ENCODE results near the gene TXNDC9. TPM values are rescaled to one million over a fixed set of nuclear protein-coding genes. Genes with fewer than 3 reads are reported as not detected.
A peak's percentile ranks its signal among the peaks of the same experiment; 100 is the strongest.

TXNDC9 gene
- total and polyA plus RNA-seq, 2 of the 8 experiments (the other 6 are each of a cell fraction or from before 2014, with no cell fraction given), result 12.9 to 35.6 TPM

DNA sequence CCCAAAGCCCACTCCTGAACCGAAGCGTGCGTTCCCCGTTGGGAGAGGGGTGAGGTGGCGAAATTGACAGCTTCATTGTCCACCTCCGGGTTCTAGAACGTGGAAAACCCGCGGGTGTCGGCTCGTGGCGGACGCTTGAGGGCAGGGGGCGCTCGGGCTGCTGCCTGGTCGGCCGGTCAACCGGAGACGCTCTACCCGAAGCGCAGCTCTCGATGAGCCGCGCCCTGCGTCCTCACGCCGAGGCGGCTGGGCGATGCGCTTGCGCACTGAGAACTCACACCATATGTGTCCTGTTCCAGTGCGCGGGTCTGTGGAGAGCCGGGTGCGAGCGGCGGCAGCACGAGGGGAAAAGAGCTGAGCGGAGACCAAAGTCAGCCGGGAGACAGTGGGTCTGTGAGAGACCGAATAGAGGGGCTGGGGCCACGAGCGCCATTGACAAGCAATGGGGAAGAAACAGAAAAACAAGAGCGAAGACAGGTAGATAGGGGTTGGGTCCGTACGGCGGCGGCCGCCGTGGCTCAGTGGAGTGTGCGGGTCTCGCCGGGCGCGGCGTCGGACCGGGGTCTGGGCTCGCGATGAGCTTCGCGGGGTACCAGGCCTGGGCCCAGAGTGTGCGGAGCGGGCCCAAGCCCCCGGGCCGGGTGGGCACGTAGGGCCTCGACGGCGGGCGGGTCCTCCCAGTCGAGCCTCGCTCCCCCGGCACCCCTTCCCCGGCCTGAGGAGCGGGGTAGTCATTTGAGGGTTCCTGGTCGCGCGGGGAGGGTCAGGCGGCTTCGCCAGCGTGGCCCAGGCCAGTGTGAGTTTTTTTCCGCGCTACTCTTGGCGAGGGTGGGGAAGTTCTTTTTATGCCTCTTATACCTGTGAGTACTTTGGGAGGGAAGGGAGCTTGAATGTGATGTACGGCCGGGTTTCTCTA is 1.2 kb upstream of the TXNDC9 start, which contains the start of gene EIF5B:
EIF5B (plus strand) TSS at position 277 of the 916 bp plus-strand sequence; CDS start at position 443, 166 bp downstream.
- Histone ChIP-seq H3K23ac (ENCODE audit: insufficient read length) (no peak within 1 kb of the TSS), H3K14ac (ENCODE audit: insufficient read length) (no peak within 1 kb of the TSS), H2AK5ac (ENCODE audit: low read depth, low read length) (no peak within 1 kb of the TSS), H3K27me3 (replicated peaks in 1 of 4; ENCODE audit: control insufficient read depth in 3 of 4, extremely low read depth in 1 of 4, insufficient read depth in 3 of 4, low read length in 3 of 4) (no peaks in the 10 kb centered on the region), H3K36me3 (ENCODE audit: control insufficient read depth in 2 of 4, insufficient read depth in 4 of 4, low read length in 3 of 4) (peaks cover 1 to 8% (median 4%) of the 10 kb centered on the region in 4 experiments; a peak in 4 of 8 replicates), H3K18ac (ENCODE audit: extremely low read depth, low read length) (0 out of 2 replicates have a peak within 1 kb of the TSS, but pooled peaks have one; percentile 66), H4K5ac (ENCODE audit: insufficient read length, low read depth, low read length) (no peak within 1 kb of the TSS), H2BK12ac (ENCODE audit: low read depth, low read length) (no peak within 1 kb of the TSS), H3K79me2 (ENCODE audit: control insufficient read depth in 1 of 2, insufficient read depth in 2 of 2, low read length in 2 of 2) (peaks cover 29 to 80% of the 10 kb centered on the region in 2 experiments), H2BK15ac (ENCODE audit: low read length) (no peak within 1 kb of the TSS), H4K20me1 (replicated peaks in 1 of 2; ENCODE audit: control insufficient read depth in 1 of 2, insufficient read depth in 2 of 2, low read length in 2 of 2) (peaks cover 2 to 7% of the 10 kb centered on the region in 2 experiments), H2BK20ac (ENCODE audit: low read length) (no peak within 1 kb of the TSS), H3K4me2 (ENCODE audit: insufficient read depth in 1 of 2, low read depth in 2 of 2, low read length in 2 of 2) (peak within 1 kb of the TSS; percentile 71 to 80), H3K23me2 (ENCODE audit: low read depth, low read length) (peaks cover 11% of the 10 kb centered on the region), H3K4me1 (replicated peaks in 1 of 4; ENCODE audit: control insufficient read depth in 3 of 4, insufficient read depth in 4 of 4, low read length in 3 of 4) (peaks cover 0 to 4% (median 0%) of the 10 kb centered on the region in 4 experiments; a peak in 1 of 7 replicates), H3K4ac (replicated peaks; ENCODE audit: insufficient read length, low read depth, low read length) (no peak within 1 kb of the TSS), H4K91ac (replicated peaks; ENCODE audit: insufficient read length, low read length) (no peak within 1 kb of the TSS), H3K56ac (replicated peaks; ENCODE audit: insufficient read length, low read depth, low read length) (peak within 1 kb of the TSS; percentile 14), H2BK120ac (replicated peaks; ENCODE audit: low read depth, low read length) (no peak within 1 kb of the TSS), H3K79me1 (ENCODE audit: low read depth, low read length) (peaks cover 3% of the 10 kb centered on the region; the same call in 1 of the 2 replicates), H4K8ac (ENCODE audit: extremely low read depth, insufficient read depth, low read length) (peak within 1 kb of the TSS; percentile 81), H3K9me3 (ENCODE audit: insufficient read depth in 2 of 2, low read depth in 1 of 2, low read length in 1 of 2) (no peaks in the 10 kb centered on the region), H3K27ac (ENCODE audit: low read depth, low read length) (no peak within 1 kb of the TSS; the same call in 1 of the 2 replicates), H3K9ac (replicated peaks in 1 of 4; ENCODE audit: extremely low read depth in 1 of 4, low read depth in 3 of 4, low read length in 3 of 4) (peak within 1 kb of the TSS; percentile 80 to 93 (median 86)), H2BK5ac (ENCODE audit: low read depth, low read length) (peak within 1 kb of the TSS; percentile 49), H3K4me3 (ENCODE audit: extremely low read depth in 1 of 4, insufficient read depth in 2 of 4, low read depth in 3 of 4, low read length in 4 of 4) (peak within 1 kb of the TSS; percentile 77 to 96 (median 87)), H2AFZ (ENCODE audit: low read length) (peak within 1 kb of the TSS; percentile 91)
- WGBS, 2 experiments (ENCODE audit: extremely low coverage in 1 of 2, insufficient coverage in 1 of 2, insufficient read length in 1 of 2, insufficient replicate concordance in 2 of 2, low coverage in 1 of 2, low lambda C conversion rate in 2 of 2, missing lambda C conversion rate in 1 of 2), result 2% methylated on average over 58 of the region's 87 CpGs; no CpG with 5 or more reads in 1 of the 2 experiments
- DNase-seq (ENCODE audit: low read depth in 1 of 2, low spot score in 2 of 2) (peak; percentile 82 to 92), FAIRE-seq (no peak)
- POLR2A ChIA-PET (ENCODE audit: partially characterized antibody), result interaction anchor here (0.6 to 3.2 kb wide), 5 partner anchors 17 to 194 kb away, joined by 3 to 19 read pairs (median 3); partner anchors contain the start of genes MITD1 and MRPL30
- CTCF ChIA-PET (ENCODE audit: partially characterized antibody), result interaction anchor here (0.6 to 3.2 kb wide), 18 partner anchors 9 to 924 kb away, joined by 3 to 9 read pairs (median 4); partner anchors contain the start of genes MITD1 and MRPL30
- TF ChIP-seq FOSL1 (IDR thresholded peaks at IDR 0.05; ENCODE audit: insufficient read depth, low read depth, low read length) (no peak), BACH1 (IDR thresholded peaks at IDR 0.05; ENCODE audit: low read length) (peak; percentile 95), TCF12 (IDR thresholded peaks at IDR 0.05; ENCODE audit: low read depth, low read length) (no peak), SIN3A (conservative IDR thresholded peaks at IDR 0.05 in 1 of 2, IDR thresholded peaks at IDR 0.05 in 1 of 2; ENCODE audit: low read depth in 1 of 2, low read length in 2 of 2) (peak; percentile 22 to 82; a peak in 3 of 4 replicates), ASH2L (IDR thresholded peaks at IDR 0.05; ENCODE audit: low read length) (peak; percentile 75), CBX8 (IDR thresholded peaks at IDR 0.05; ENCODE audit: borderline replicate concordance, low read depth, low read length) (no peak)
- TF ChIP-seq, protein P1, sequence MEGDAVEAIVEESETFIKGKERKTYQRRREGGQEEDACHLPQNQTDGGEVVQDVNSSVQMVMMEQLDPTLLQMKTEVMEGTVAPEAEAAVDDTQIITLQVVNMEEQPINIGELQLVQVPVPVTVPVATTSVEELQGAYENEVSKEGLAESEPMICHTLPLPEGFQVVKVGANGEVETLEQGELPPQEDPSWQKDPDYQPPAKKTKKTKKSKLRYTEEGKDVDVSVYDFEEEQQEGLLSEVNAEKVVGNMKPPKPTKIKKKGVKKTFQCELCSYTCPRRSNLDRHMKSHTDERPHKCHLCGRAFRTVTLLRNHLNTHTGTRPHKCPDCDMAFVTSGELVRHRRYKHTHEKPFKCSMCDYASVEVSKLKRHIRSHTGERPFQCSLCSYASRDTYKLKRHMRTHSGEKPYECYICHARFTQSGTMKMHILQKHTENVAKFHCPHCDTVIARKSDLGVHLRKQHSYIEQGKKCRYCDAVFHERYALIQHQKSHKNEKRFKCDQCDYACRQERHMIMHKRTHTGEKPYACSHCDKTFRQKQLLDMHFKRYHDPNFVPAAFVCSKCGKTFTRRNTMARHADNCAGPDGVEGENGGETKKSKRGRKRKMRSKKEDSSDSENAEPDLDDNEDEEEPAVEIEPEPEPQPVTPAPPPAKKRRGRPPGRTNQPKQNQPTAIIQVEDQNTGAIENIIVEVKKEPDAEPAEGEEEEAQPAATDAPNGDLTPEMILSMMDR (IDR thresholded peaks at IDR 0.05; ENCODE audit: control extremely low read depth in 1 of 3, insufficient read depth in 1 of 3, low read depth in 1 of 3, low read length in 3 of 3), result peak; percentile 75 to 79 (median 78)
